GM19238 (cell line): ENCODE measurements around the gene ITPRID2.

Experiments
- DNase-seq: peaks from one replicate; pipeline ENCODE4 v3.0.0; 2011; ENCODE audit warnings: low spot score; ENCODE audit not compliant: insufficient read length

ITPRID2 gene

DNA sequence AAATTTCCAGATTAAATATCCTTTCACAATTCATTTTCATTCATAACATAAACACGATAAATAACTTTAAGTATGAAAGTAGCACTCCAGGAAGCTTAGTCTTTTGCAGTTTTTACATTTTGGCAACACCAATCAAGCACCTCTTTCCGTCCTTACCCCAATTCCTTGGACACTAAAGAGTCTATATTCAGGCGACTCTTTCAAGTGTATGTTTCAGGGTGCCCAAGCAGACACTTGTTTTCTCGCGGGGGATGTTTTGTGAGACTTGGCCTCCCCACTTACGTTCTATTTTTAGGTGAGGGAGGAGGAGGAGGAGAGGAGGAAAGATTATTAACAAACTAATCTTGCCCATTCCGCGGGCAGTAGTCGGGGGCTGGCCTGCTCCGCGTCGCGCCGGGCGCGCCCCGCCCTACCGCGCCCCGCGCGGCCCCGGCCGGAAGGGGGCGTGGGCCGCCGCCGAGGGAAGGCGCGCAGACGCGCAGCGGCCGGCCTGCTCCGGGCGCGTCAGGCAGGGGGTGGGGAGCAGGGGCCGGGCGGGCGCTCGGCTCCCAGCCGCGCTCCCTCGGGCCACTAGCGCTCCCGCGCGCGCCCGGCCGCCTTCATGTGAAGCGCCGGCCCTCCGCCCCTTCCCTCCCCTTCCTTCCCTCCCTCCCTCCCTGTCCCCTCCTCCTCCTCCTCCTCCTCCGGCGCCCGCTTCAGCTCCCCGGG lies at the start of gene ITPRID2:
Gene ITPRID2 (plus strand): TSS at position 473 of the 708 bp plus-strand sequence. CDS start 337 bp downstream, outside the sequence.
- peak; percentile 87 for DNase-seq

DNA sequence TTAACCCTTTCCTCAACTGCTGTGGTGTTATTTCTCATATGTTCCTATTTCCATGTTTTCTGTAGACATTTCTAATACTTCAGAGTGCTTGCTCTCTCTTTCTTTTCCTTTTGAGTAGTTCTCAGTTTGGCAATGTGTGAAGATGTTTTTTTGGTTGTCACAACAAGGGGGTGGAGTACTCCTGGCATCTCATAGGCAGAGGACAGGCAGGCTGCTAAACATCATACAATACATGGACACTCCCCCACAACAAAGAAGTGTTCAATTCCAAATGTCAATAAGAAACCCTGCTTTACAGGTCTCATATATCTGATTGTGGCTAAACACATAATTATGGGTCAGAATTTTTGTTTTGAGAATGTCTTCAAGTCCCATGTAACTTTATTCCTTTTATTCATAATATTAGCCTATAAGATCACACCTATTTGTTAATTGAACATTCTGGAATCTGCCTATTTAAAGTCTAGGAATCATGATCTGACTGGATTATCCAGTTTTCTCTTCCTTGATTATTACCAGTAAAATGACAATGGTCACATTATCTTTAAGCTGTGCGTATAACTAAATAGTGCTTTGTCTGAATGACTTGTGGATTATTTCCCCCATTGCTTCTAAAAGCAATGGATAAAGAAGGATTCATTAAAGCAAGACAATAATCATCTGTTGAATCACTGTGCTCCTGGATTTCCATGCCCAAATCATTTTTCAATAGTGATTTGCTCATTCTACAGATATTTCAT lies 46.8 kb upstream of the ITPRID2 start:
- no peak for DNase-seq

DNA sequence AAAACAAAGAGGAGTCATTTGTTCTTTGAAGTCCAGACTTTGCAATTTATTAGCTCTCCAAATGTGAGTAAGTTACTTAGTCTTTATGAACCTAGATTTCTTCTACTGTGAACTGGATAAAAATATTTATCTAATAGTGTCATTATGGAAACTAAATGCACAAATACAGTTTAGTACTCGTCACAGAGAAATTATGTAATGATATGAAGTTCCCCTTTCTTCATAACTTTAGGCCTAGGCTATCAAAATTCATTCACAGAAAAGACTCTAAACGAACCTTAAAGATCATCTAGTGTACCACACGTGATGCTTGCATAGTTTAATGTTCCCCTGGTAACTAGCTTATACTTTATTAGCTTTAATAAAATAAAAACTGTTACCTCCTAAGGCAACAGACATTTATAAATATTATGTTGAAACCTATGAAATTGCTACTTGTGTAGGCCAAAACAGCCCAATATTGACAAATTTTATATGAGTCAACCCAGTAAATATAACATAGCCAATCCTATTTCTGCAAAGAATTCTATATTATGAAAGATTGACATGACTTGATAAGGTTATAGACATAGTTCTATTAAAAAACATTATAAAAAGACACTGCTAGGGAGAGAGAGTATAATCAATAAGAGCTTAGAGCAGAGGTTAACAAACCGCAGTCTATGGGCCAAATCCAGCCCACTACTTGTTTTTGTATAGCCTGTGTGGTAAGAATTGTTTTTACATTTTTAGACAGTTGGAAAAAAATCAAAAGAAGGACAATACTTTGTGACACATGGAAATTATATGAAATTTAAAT lies 44.9 kb upstream of the ITPRID2 start:
- no peak for DNase-seq

DNA sequence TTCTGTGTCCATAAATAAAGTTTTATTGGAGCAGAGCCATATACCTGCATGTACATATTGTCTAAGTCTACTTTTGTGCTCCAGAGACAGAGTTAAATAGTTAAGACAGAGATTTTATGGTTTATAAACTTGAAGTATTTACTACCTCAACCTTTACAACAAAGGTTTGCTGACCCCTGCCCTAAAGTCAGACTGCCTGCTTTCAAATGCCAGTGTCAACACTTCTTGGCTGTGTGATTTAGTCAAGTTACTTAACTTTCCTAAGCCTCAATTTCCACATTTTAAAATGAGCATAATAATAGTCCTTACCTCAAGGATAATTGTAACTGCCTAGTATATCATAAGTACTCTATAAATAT lies 44.4 kb upstream of the ITPRID2 start:
- no peak for DNase-seq

DNA sequence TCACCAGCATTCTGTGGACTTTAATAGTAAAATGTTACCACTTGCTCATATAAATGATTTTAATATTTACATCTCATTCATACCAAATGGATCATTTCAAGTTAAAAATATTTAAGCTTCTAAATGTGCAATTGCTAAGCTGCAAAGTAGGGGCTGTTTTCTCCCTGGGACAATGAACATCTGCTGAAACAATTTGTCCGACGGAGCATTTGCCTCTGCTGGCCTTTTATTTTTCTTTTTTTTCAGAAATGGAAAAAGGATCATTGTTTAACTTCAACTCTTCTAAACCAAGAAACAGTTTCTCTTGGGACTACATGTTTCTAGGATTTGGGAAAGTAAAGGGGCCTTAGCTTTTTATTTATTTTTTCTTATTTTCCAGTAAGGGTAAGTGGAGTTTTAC lies 43.8 kb upstream of the ITPRID2 start:
- DNase-seq = no peak

DNA sequence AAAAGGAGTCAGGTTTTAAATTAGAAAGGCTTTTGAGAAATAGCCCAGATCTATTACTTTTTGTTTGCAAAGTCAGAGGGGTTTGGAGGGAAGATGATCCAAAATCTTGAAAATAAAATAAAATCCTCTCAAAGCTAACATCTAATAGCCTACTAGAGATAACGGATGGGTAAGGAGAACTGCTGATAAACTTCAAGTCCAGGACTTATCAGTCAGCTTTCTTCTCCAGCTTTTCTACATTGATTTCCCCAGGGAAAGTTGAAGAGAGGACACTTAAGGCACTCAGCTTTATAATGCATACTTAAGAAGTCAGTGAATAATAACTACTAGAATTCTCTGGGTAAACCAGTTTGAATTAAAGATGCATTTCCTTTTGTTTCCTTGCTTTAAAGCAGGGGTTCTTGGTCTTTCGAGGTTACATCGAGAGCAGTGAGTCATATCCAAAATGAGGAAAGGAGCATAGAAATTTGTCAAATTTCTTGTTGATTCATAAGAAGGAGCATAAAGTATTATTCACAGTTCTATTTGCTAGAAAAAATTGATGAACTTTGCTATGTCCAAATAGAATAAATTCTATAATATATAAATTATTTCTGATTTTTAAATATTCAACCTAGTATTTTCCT lies 43.2 kb upstream of the ITPRID2 start:
- DNase-seq = no peak

DNA sequence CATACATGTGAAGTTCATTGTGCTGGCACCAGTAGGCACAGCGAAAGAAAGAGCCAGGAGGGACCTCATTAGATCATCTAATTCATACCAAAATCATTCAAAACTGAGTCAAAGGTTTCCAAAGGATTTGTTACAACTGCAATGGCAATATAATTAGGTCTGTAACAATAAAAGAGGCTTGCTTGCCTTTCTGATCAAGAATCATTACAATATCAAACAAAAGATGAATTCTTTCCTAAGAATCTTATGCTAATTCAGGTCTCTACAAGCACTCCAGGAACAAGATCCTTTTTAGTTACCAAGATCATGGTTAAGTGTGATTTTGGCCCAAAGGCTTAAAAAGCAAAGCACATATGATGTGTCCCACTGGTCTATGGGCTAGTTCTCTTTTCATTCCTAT lies 41.9 kb upstream of the ITPRID2 start:
- DNase-seq = no peak

DNA sequence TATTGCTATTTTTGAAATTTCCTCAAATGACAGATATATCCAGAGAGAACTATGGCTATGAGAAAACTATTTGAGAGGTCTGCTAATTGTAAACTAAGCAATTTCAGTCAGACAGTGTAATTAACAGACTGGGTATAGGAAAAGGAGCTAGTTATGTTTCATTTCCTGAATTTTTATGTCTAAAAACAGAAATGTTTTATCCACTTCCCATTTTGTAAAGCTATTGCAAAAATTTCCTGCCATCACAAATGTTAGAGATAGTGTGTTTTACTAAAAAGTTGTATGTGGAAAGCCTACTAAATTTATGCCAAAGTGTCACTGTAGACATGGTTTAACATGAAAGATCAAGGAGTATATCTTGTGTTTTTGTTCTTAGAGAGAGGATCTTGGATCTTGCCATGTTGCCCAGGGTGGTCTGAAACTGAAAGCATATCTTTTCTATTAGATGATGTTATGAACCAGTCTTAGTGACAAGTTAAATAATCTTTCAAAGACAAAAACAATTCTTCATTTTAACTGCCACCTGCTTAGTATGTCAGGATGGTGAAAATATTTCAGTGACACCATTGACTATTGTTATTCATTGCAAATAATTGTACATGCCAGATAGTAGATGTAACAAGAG lies 40.5 kb upstream of the ITPRID2 start:
- no peak for DNase-seq

DNA sequence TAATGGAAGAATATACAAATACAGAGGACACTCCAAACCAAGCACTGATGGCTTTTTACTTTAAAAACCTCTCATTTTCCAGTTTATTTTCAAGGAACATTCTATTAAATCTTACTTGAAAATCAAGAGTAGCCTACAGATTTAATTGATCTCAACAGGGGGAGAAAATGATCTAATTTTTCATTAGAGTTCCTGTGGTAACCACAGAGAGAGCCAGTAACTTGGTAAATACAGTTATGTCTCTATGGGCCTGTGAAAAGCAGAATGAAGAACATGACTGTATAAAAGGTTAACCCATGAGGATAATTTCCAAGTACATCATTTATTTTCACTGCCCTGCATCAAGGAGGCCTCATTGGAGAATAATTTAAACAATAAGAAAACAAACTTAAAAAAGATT lies 39.8 kb upstream of the ITPRID2 start:
- DNase-seq = no peak

DNA sequence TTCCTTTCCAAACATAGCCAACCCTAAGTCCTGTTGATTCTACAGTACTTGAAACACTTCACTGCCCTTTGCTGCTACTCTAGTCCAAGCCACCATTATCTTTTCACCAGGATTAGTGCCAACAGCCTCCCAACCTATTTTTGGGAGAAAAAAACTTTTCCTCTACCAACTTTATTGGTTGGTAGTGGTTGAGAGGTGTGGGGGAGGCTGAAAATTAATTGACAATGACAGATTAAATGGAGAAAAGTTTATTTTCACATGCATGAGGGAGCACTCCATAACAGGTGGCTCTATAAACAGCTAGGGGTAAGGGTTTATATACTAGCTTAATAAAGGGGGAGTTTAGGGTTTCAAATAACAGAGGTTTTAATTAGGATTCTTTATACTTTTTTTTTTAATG lies 37.8 kb upstream of the ITPRID2 start:
- no peak for DNase-seq

DNA sequence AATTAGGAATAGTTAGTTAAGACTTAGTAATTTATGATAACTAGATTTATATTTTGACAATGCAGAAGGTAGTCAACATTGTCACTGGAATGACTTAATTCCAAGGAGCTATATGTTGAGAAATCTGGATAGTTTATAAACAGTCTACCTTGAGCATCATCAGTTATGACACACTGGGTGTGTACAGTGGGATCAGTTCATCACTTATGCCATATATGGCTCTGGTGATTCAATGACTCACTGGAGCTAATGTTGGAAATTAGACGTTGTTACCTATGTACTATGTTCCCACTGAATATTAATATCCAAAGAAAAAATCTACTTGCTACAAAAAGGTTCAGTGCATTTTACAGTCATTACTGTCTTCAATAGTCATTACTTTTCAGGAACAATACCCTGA lies 34.0 kb upstream of the ITPRID2 start:
- DNase-seq = no peak

DNA sequence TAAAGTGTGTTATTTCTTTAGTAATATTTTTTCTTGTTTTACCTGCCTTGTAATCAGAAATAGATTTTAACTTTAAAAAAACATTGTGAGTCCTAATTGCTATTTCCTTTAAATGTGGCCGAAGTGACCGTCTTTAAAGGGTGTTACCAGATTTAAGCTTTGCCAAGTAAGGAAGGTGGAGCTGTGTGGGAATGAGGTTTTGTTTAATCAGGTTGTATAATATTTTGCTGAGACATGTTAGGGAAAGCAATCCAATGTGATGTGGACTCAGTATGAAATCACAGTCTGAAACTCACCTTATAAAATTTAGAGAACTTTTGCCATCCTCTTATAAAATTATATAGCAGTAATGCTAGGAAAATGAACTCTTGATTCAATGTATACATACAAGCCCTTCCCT lies 32.9 kb upstream of the ITPRID2 start:
- no peak for DNase-seq

DNA sequence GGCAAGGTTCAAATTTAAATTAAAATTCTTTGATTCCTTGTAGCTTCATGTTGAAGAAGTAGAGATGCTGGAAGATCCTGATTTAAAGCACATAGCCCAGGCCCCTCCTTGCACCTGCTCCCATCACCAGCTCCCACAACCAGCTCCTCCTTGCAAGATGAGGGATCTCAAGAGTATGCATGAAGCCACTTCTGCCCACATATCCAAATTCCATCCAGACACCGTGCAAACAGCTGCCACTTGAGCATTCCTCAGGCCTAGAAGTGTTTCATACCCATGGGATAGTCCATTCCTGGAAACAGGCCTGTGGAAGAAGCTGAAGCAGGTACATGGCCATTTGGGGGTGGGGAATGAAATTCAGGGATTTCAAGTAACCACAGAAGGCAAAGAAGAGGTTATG lies 32.4 kb upstream of the ITPRID2 start:
- no peak for DNase-seq

DNA sequence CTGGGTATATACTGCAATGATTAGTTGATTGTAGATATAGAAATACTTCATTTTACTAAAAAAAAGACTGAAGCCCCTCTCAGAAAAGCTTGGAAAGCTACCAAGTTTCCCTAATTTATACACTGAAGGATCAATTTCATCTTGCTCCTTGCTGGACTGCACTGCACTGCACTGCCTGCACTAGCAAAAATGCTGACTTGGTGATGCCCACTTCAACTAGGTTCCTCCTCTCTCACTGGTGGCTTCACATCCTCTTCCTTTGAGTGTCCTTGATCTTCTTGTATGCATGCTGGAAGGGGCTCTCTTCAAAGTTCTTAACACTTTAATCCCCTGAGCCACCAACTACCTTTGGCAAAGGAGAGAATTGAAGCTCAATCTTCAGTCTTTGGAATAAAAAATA lies 31.7 kb upstream of the ITPRID2 start:
- no peak for DNase-seq

DNA sequence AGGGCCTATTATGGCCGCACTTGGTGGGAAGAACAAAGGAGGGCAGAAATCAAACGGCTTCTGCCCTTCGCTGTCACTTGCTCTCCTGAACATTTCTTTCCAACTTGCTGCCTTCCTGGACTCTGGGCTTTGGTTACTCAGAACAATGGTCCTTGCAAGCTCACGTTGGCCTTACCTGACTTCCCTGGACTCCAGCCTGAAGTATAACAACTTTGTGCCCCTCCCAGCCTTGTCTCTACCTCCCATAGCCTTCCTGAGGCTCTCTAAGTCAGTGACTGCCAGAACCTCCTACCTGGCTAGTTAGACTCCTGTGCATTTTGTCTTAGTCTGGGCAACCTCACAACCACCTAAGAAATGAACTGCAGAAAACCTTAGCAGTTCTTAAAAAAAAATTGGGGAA lies 30.2 kb upstream of the ITPRID2 start:
- DNase-seq = no peak

DNA sequence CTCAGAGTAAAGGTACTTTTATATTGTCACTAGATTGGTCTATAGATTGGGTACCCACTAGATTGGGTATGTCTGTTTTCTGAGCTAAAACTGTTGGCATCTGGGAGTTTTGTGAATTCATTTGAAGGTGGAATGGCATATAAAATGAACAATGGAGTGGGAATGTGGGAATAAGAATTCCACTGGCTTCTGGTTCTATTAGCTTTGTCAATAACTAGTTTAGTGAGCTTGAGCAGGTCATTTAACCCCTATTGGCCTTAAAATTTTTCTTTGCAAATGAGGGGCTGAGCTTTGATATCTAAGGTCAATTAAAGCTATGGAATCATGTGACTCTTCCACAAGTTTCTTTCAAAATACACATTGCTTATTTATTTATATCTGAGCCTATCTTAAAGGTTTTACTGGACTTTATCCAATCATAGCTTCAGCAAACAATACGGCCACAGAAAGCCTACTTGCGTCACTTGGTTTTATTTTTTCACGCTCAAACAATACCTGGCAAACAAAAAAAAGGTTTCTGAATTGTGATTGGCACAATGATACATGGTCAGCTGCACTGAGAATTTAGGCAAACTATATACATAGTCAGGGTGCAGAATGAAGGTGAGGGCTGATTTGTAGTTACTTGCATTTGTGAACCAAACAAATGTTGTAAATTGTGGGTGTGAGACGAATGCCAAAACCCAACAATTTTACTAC lies 28.8 kb upstream of the ITPRID2 start:
- no peak for DNase-seq

DNA sequence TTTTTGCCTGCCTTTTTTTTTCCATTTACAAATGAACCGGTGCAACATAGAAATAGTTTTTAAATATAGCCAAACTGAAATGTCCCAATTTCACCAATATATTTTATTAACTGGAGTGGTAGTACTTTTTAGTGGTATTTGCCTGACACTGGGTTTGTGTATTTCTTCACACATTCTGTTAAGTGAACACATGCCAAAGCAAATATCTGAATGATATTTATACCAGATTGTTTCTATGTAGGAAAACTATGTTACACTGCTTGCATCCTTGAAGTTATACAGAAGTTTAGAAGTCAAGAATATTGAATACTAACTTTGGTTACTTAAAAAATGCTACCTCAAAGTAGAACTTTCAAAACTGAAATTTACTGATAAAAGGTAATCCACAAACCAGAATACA lies 19.4 kb upstream of the ITPRID2 start:
- no peak for DNase-seq

DNA sequence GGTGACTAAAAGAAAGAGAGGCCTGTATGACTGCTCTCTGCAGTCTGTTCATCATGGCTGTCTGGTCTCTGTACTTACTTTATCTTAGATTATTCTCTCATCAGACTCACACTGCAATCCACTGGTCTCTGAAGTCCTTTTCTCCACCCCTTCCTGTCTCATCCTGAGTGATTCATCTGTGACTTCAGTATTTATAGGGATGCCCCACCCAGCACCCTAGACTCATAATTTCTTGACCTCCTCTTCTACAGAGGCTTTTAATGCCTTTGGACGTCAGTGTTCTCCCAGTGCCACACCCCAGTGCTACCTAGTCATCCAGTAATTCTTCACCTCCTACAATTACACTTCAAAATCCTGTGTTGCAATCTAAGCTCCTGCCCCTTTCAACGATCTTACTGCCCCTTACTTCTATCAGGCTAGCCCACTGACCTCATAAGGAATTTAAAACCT lies 14.9 kb upstream of the ITPRID2 start:
- DNase-seq = no peak

DNA sequence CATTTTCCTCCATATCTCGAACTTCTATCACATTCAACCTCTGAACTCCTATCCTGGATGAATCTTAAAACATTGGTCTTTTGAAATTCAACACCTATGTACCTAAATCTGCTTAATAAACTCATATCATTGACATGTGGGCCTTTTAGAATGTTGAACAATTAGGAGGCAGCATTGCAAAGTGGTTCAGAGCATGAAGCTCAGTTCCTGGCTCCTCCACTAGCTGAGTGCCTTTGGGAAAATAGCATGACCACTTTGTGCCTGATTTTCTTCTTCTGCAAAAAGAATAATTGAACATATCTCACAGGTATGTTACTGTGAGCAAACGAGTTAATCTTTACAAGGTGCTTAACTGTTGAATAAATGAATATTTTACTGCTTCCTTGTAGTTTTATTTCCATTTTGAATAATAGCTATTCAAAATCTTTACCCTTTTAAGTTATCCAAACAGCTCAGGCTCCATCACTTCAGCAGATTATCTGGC lies 14.3 kb upstream of the ITPRID2 start:
- no peak for DNase-seq

DNA sequence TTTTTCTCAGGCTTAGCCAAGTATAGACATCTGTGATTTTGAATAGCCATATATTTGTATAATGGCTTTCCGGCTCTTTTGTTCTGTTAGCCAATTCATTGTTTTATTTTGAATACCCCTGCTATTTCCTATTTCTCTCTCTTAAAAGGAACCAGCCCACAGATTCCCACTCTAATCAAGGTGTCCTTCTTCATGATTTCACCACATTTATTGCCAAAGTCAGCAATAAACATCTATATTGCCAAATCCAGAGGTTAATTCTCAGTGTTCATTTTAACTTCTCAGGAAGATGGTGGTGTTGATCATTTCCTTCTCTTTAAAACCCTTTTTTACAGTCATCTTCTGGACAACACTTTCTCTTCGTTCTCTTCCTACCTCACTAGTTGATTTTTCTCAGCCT lies 13.1 kb upstream of the ITPRID2 start:
- DNase-seq = no peak

DNA sequence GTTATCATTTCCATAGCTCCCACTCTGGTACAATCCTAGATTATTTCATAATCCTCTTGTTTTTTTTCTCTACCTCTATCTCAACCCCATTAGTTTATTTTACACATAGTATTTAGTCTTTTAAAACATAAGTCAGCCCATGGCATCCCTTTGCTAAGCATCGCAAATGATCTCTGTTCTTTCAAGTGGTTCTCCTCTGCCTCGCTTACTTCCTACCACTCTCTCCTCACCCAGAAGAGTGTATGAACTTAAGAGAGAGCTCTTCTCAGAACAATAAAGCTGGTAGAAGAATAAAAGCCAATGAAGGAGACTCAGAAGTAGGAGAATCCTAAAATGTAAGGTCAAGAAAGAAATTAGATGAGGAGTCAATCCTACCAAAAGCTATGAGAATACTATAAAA lies 12.2 kb upstream of the ITPRID2 start:
- no peak for DNase-seq
